ENCODE results near the gene CDKN1B. TPM values are rescaled to one million over a fixed set of nuclear protein-coding genes. Genes with fewer than 3 reads are reported as not detected.

Gene CDKN1B
- 100 to 1,000 TPM; 170 to 246 (median 188) TPM for total RNA-seq
- 224 TPM for total RNA-seq (2013)
- total RNA-seq, result 39.0 to 916 (median 427) reads per million in 29 experiments

GRCh38 chr12:12716793-12717585, at the start of gene CDKN1B:
CDKN1B (plus strand) TSS chr12:12717368; CDS start chr12:12717840, 472 bp downstream.
- H3K27me3 Mint-ChIP-seq, result no peaks in the 10 kb centered on the region
- no peaks in the 10 kb centered on the region for H3K27me3 ChIP-seq (replicated peaks in 1 of 2; ENCODE audit: control insufficient read depth in 2 of 2, extremely low read depth in 1 of 2, insufficient read depth in 2 of 2, low read length in 1 of 2)
- H3K36me3 ChIP-seq (ENCODE audit: control insufficient read depth in 2 of 2, extremely low read depth in 1 of 2, insufficient read depth in 1 of 2, low read length in 1 of 2), result peaks cover 0 to 35% of the 10 kb centered on the region in 2 donors
- ChIA-PET POLR2A (interaction anchor here (0.6 to 3.7 kb wide), 18 partner anchors 7 to 1670 kb away, joined by 3 to 31 read pairs (median 4); partner anchors contain the start of gene GPR19 (in 1 of the 2)), CTCF (interaction anchor here (0.7 to 3.9 kb wide), 9 partner anchors 9 to 359 kb away, joined by 3 to 89 read pairs (median 4); no protein-coding TSS in a partner anchor)
- WGBS (ENCODE audit: insufficient coverage), result under 1% methylated on average over 79 of the region's 81 CpGs
- H3K36me3 Mint-ChIP-seq, result peaks cover 37% of the 10 kb centered on the region
- no peaks in the 10 kb centered on the region for H3K9me3 Mint-ChIP-seq
- DNase-seq (peak; percentile 78 to 93 (median 87)), ATAC-seq (replicated peaks in 1 of 4) (peak; percentile 72 to 77 (median 73))
- H3K4me1 Mint-ChIP-seq, result peaks cover 43 to 69% (median 58%) of the 10 kb centered on the region in 3 donors
- peaks cover 38 to 39% of the 10 kb centered on the region in 2 experiments for H3K4me1 ChIP-seq (ENCODE audit: control insufficient read depth in 1 of 2, extremely low read depth in 1 of 2, insufficient read depth in 2 of 2, low read length in 2 of 2)
- H3K4me3 ChIP-seq (ENCODE audit: control insufficient read depth in 1 of 2, extremely low read depth in 1 of 2, low read length in 1 of 2), result peak within 1 kb of the TSS; percentile 94 to 100
- peak within 1 kb of the TSS; percentile 97 for H3K27ac ChIP-seq (ENCODE audit: low read length)
- peak within 1 kb of the TSS; percentile 93 to 99 (median 99) for H3K4me3 Mint-ChIP-seq
- H3K27ac Mint-ChIP-seq, result peak within 1 kb of the TSS; percentile 99 to 100
- no peaks in the 10 kb centered on the region for H3K9me3 ChIP-seq

DNA sequence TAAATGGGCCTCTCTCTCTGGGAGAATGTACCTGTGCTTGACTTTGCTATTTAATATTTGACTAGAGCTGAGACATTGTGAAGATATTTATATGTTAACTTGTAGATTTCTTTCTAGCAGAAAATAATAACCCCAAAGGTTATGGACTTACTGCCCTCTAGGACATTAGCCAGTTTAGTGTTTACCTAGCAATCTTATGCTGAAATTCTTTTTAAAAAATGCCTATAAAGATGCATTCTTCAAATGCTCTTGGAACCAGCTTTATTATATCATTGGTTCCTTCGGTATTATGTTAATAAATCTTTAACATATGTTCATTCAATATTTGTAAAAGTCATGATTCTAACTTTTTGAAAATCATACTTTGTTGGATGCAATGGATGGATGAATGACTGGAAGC, 49.2 kb upstream of the CDKN1B start:
- WGBS (ENCODE audit: insufficient coverage), result no CpG with 5 or more reads among the region's 1 CpG
- no peaks in the 10 kb centered on the region for H3K4me1 ChIP-seq (ENCODE audit: control insufficient read depth in 1 of 2, extremely low read depth in 1 of 2, insufficient read depth in 2 of 2, low read length in 2 of 2)
- no peaks in the 10 kb centered on the region for H3K9me3 ChIP-seq
- ChIA-PET CTCF (no interaction called here), POLR2A (interaction anchor here in 1 of 2 donors (0.6 to 0.7 kb wide), 2 partner anchors 36 to 268 kb away, joined by 3 to 6 read pairs; no protein-coding TSS in a partner anchor)
- ATAC-seq (replicated peaks in 1 of 4) (no peak), DNase-seq (no peak)
- no peaks in the 10 kb centered on the region for H3K36me3 Mint-ChIP-seq
- H3K36me3 ChIP-seq (ENCODE audit: control insufficient read depth in 2 of 2, extremely low read depth in 1 of 2, insufficient read depth in 1 of 2, low read length in 1 of 2), result no peaks in the 10 kb centered on the region
- H3K4me3 ChIP-seq (ENCODE audit: control insufficient read depth in 1 of 2, extremely low read depth in 1 of 2, low read length in 1 of 2), result no peak overlapping the region
- H3K27me3 Mint-ChIP-seq, result no peaks in the 10 kb centered on the region
- no peak overlapping the region for H3K4me3 Mint-ChIP-seq
- peaks cover 0 to 2% (median 0%) of the 10 kb centered on the region in 3 donors for H3K4me1 Mint-ChIP-seq
- H3K27me3 ChIP-seq (replicated peaks in 1 of 2; ENCODE audit: control insufficient read depth in 2 of 2, extremely low read depth in 1 of 2, insufficient read depth in 2 of 2, low read length in 1 of 2), result no peaks in the 10 kb centered on the region
- H3K27ac ChIP-seq (ENCODE audit: low read length), result no peak overlapping the region
- no peaks in the 10 kb centered on the region for H3K9me3 Mint-ChIP-seq
- H3K27ac Mint-ChIP-seq, result no peak overlapping the region

DNA sequence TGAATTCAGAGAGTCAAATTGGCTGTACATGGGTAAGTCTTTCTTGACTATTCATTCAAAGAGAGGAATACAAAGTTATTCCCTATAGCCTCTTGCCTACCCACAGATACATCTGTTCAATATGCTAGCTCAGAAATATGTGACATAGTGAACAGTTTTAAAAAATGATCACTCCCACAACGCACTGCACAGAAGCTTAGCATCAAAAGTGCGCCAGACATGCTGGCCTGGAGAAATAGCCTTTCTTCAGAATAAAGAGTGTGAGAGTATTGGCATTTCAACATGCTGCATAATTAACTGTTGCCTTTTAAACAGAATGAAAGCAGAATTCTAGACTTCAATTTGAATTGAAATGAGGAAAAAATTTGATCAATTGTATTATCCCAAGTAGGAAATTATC, 48.1 kb upstream of the CDKN1B start:
- no peak for DNase-seq
- Mint-ChIP-seq H3K9me3 (no peaks in the 10 kb centered on the region), H3K4me1 (peaks cover 0 to 2% (median 0%) of the 10 kb centered on the region in 3 donors), H3K27me3 (no peaks in the 10 kb centered on the region), H3K4me3 (no peak overlapping the region), H3K36me3 (no peaks in the 10 kb centered on the region), H3K27ac (no peak overlapping the region)
- Histone ChIP-seq H3K36me3 (ENCODE audit: control insufficient read depth in 2 of 2, extremely low read depth in 1 of 2, insufficient read depth in 1 of 2, low read length in 1 of 2) (no peaks in the 10 kb centered on the region), H3K4me1 (ENCODE audit: control insufficient read depth in 1 of 2, extremely low read depth in 1 of 2, insufficient read depth in 2 of 2, low read length in 2 of 2) (no peaks in the 10 kb centered on the region), H3K9me3 (no peaks in the 10 kb centered on the region), H3K27ac (ENCODE audit: low read length) (no peak overlapping the region), H3K4me3 (ENCODE audit: control insufficient read depth in 1 of 2, extremely low read depth in 1 of 2, low read length in 1 of 2) (no peak overlapping the region), H3K27me3 (replicated peaks in 1 of 2; ENCODE audit: control insufficient read depth in 2 of 2, extremely low read depth in 1 of 2, insufficient read depth in 2 of 2, low read length in 1 of 2) (no peaks in the 10 kb centered on the region)
- WGBS (ENCODE audit: insufficient coverage), result no CpG with 5 or more reads among the region's 2 CpGs
- ChIA-PET CTCF (no interaction called here), POLR2A (no interaction called here)
- ATAC-seq (replicated peaks in 1 of 4), result no peak

GRCh38 chr12:12671850-12672660, 45.1 kb upstream of the CDKN1B start:
- Mint-ChIP-seq H3K36me3 (no peaks in the 10 kb centered on the region), H3K27me3 (no peaks in the 10 kb centered on the region), H3K27ac (no peak overlapping the region), H3K4me1 (peaks cover 0 to 5% (median 0%) of the 10 kb centered on the region in 3 donors), H3K9me3 (no peaks in the 10 kb centered on the region), H3K4me3 (no peak overlapping the region)
- POLR2A ChIA-PET, result interaction anchor here in 1 of 2 donors (0.6 kb wide), 1 partner anchor 1027 kb away, joined by 3 read pairs; no protein-coding TSS in a partner anchor
- DNase-seq, result no peak
- H3K27me3 ChIP-seq (replicated peaks in 1 of 2; ENCODE audit: control insufficient read depth in 2 of 2, extremely low read depth in 1 of 2, insufficient read depth in 2 of 2, low read length in 1 of 2), result no peaks in the 10 kb centered on the region
- CTCF ChIA-PET, result interaction anchor here in 1 of 2 donors (1.0 to 1.3 kb wide), 2 partner anchors 14 to 65 kb away, joined by 4 to 7 read pairs; no protein-coding TSS in a partner anchor
- H3K4me1 ChIP-seq (ENCODE audit: control insufficient read depth in 1 of 2, extremely low read depth in 1 of 2, insufficient read depth in 2 of 2, low read length in 2 of 2), result no peaks in the 10 kb centered on the region
- ATAC-seq (replicated peaks in 1 of 4), result no peak
- H3K27ac ChIP-seq (ENCODE audit: low read length), result no peak overlapping the region
- H3K9me3 ChIP-seq, result no peaks in the 10 kb centered on the region
- H3K4me3 ChIP-seq (ENCODE audit: control insufficient read depth in 1 of 2, extremely low read depth in 1 of 2, low read length in 1 of 2), result no peak overlapping the region
- no peaks in the 10 kb centered on the region for H3K36me3 ChIP-seq (ENCODE audit: control insufficient read depth in 2 of 2, extremely low read depth in 1 of 2, insufficient read depth in 1 of 2, low read length in 1 of 2)
- no CpG with 5 or more reads among the region's 8 CpGs for WGBS (ENCODE audit: insufficient coverage)

DNA sequence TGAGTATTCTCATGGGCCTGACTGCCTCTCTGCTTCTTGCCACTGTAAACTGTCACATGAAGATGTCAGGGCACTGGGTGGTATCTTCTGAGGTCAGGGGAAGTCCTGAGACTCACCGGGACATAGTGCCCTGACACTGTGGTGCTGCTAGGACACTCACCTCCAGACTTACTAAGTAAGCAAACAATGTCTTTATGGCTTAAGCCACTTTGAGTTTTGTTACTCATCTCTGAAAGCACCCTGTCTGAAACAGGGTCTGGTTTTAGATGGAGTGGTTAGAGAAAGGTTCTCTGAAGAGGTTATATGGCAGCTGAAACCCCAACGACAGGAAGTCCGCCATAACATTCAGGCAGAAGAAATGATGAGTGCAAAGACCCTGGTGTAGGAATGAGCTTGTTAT, 43.9 kb upstream of the CDKN1B start:
- DNase-seq (no peak), ATAC-seq (replicated peaks in 1 of 4) (no peak)
- no peaks in the 10 kb centered on the region for H3K36me3 ChIP-seq (ENCODE audit: control insufficient read depth in 2 of 2, extremely low read depth in 1 of 2, insufficient read depth in 1 of 2, low read length in 1 of 2)
- Mint-ChIP-seq H3K4me3 (no peak overlapping the region), H3K36me3 (no peaks in the 10 kb centered on the region), H3K27me3 (no peaks in the 10 kb centered on the region), H3K9me3 (no peaks in the 10 kb centered on the region), H3K27ac (no peak overlapping the region), H3K4me1 (peaks cover 0 to 5% (median 0%) of the 10 kb centered on the region in 3 donors)
- CTCF ChIA-PET, result interaction anchor here in 1 of 2 donors (0.5 kb wide), 1 partner anchor 63 kb away, joined by 4 read pairs; no protein-coding TSS in a partner anchor
- no peaks in the 10 kb centered on the region for H3K27me3 ChIP-seq (replicated peaks in 1 of 2; ENCODE audit: control insufficient read depth in 2 of 2, extremely low read depth in 1 of 2, insufficient read depth in 2 of 2, low read length in 1 of 2)
- POLR2A ChIA-PET, result no interaction called here
- H3K4me3 ChIP-seq (ENCODE audit: control insufficient read depth in 1 of 2, extremely low read depth in 1 of 2, low read length in 1 of 2), result no peak overlapping the region
- H3K9me3 ChIP-seq, result no peaks in the 10 kb centered on the region
- no peaks in the 10 kb centered on the region for H3K4me1 ChIP-seq (ENCODE audit: control insufficient read depth in 1 of 2, extremely low read depth in 1 of 2, insufficient read depth in 2 of 2, low read length in 2 of 2)
- H3K27ac ChIP-seq (ENCODE audit: low read length), result no peak overlapping the region
- 100% methylated on average over 2 of the region's 3 CpGs for WGBS (ENCODE audit: insufficient coverage)

- H3K4me3 Mint-ChIP-seq, result no peak overlapping the region
- Histone ChIP-seq H3K4me3 (ENCODE audit: control insufficient read depth in 1 of 2, extremely low read depth in 1 of 2, low read length in 1 of 2) (no peak overlapping the region), H3K27me3 (replicated peaks in 1 of 2; ENCODE audit: control insufficient read depth in 2 of 2, extremely low read depth in 1 of 2, insufficient read depth in 2 of 2, low read length in 1 of 2) (no peaks in the 10 kb centered on the region), H3K27ac (ENCODE audit: low read length) (no peak overlapping the region), H3K4me1 (ENCODE audit: control insufficient read depth in 1 of 2, extremely low read depth in 1 of 2, insufficient read depth in 2 of 2, low read length in 2 of 2) (no peaks in the 10 kb centered on the region), H3K36me3 (ENCODE audit: control insufficient read depth in 2 of 2, extremely low read depth in 1 of 2, insufficient read depth in 1 of 2, low read length in 1 of 2) (no peaks in the 10 kb centered on the region), H3K9me3 (no peaks in the 10 kb centered on the region)
- no peaks in the 10 kb centered on the region for H3K27me3 Mint-ChIP-seq
- no peak for DNase-seq
- POLR2A ChIA-PET, result interaction anchor here in 1 of 2 donors (0.5 to 0.6 kb wide), 2 partner anchors 21 to 60 kb away, joined by 4 to 8 read pairs; no protein-coding TSS in a partner anchor
- no CpG with 5 or more reads among the region's 3 CpGs for WGBS (ENCODE audit: insufficient coverage)
- CTCF ChIA-PET, result interaction anchor here in 1 of 2 donors (1.0 kb wide), 1 partner anchor 22 kb away, joined by 3 read pairs; no protein-coding TSS in a partner anchor
- H3K36me3 Mint-ChIP-seq, result no peaks in the 10 kb centered on the region
- H3K4me1 Mint-ChIP-seq, result peaks cover 0 to 4% (median 3%) of the 10 kb centered on the region in 3 donors
- no peak for ATAC-seq (replicated peaks in 1 of 4)
- H3K27ac Mint-ChIP-seq, result no peak overlapping the region
- H3K9me3 Mint-ChIP-seq, result no peaks in the 10 kb centered on the region
These were observed 40.6 kb upstream of the CDKN1B start for GRCh38 chr12:12676605-12677004.
